B cell (primary cell): ENCODE measurements around the gene PARP12. TPM values are rescaled to one million over a fixed set of nuclear protein-coding genes. Genes with fewer than 3 reads are reported as not detected.

Experiments used
- ATAC-seq: fragments of 200-7000 bp; cut with Tn5 transposase; one replicate; pipeline ENCODE4 v1.10.0; 2021; ENCODE audit warnings: low read depth, mild to moderate bottlenecking, moderate number of reproducible peaks, moderate library complexity
- CTCF ChIA-PET: fragments of 350-600 bp; sonication (Branson Sonifier 250); formaldehyde crosslinking; loops from one replicate; lab custom pipeline; 2021; ENCODE audit warnings: antibody characterized with exemption, inconsistent platforms; lab: Charles Lee
- POLR2A ChIA-PET: fragments of 350-600 bp; sonication (Branson Sonifier 250); formaldehyde crosslinking; loops from one replicate; lab custom pipeline; 2021; ENCODE audit warnings: antibody characterized with exemption; lab: Charles Lee
- DNase-seq: peaks from one replicate; pipeline ENCODE4 v3.0.0; 2013
- H2AFZ ChIP-seq: 2 replicates; pipeline ENCODE4 v1.6.1; 2012; ENCODE audit warnings: mild to moderate bottlenecking, low read depth, low read length; ENCODE audit not compliant: insufficient read depth, poor library complexity, severe bottlenecking
- H3K27ac ChIP-seq, 2 donors: 1 replicate in 1 of 2; 2 replicates in 1 of 2; pipeline ENCODE4 v1.5.1; 2012 to 2013; ENCODE audit warnings: low read length in 2 of 2, mild to moderate bottlenecking in 2 of 2, moderate library complexity in 1 of 2
- H3K27me3 ChIP-seq, 4 experiments: fragments of 200-600 bp in 1 of 4; sonication (generic) in 1 of 4; replicated peaks in 1 of 4; 1 replicate in 2 of 4; 2 replicates in 2 of 4; pipeline versions ENCODE4 v1.6.1 to v1.7.0; 2013 to 2016; ENCODE audit warnings: low read length in 3 of 4, mild to moderate bottlenecking in 2 of 4, mixed read lengths in 1 of 4, moderate library complexity in 1 of 4; ENCODE audit not compliant: insufficient read depth in 4 of 4, control insufficient read depth in 3 of 4; ENCODE audit errors: control extremely low read depth in 1 of 4
- H3K36me3 ChIP-seq, 2 experiments: replicated peaks in 1 of 2; 1 replicate in 1 of 2; 2 replicates in 1 of 2; pipeline versions ENCODE4 v1.6.1 to v1.7.1; 2013; ENCODE audit warnings: low read length in 1 of 2; ENCODE audit not compliant: insufficient read depth in 2 of 2, control insufficient read depth in 1 of 2; ENCODE audit errors: control extremely low read depth in 1 of 2, extremely low read depth in 1 of 2
- H3K4me1 ChIP-seq, 2 donors: fragments of 200-600 bp in 1 of 2; sonication (generic) in 1 of 2; 1 replicate in 1 of 2; 2 replicates in 1 of 2; pipeline versions ENCODE4 v1.5.1 to v1.6.1; 2013 to 2017; ENCODE audit warnings: low read length in 2 of 2; ENCODE audit not compliant: control insufficient read depth in 2 of 2, insufficient read depth in 2 of 2
- H3K4me2 ChIP-seq: replicated peaks from 2 replicates; pipeline ENCODE3; 2012; ENCODE audit warnings: mild to moderate bottlenecking, low read depth, low read length; ENCODE audit not compliant: poor library complexity, severe bottlenecking
- H3K4me3 ChIP-seq, 5 experiments: fragments of 200-600 bp in 1 of 5; sonication (generic) in 1 of 5; 1 replicate in 3 of 5; 2 replicates in 2 of 5; pipeline versions ENCODE4 v1.5.1 to v1.7.0; 2011 to 2016; ENCODE audit warnings: low read length in 4 of 5, mild to moderate bottlenecking in 4 of 5, low read depth in 2 of 5, control low read depth in 1 of 5, moderate library complexity in 1 of 5; ENCODE audit not compliant: insufficient read depth in 1 of 5; ENCODE audit errors: control extremely low read depth in 1 of 5, extremely low read depth in 1 of 5
- H3K79me2 ChIP-seq: fragments of 200-600 bp; sonication (generic); one replicate; pipeline ENCODE4 v1.6.0; 2016; ENCODE audit warnings: low read length; ENCODE audit not compliant: control insufficient read depth, insufficient read depth
- H3K9ac ChIP-seq: fragments of 200-600 bp; sonication (generic); 2 replicates; pipeline ENCODE4 v1.6.1; 2017; ENCODE audit warnings: mild to moderate bottlenecking, low read length, moderate library complexity
- H3K9me3 ChIP-seq, 3 donors: one replicate each; pipeline versions ENCODE4 v1.6.1 to v1.7.1; 2013; ENCODE audit warnings: low read length in 2 of 3; ENCODE audit not compliant: control insufficient read depth in 2 of 3, insufficient read depth in 1 of 3; ENCODE audit errors: control extremely low read depth in 1 of 3
- H4K20me1 ChIP-seq: 2 replicates; pipeline ENCODE4 v1.6.0; 2012; ENCODE audit warnings: mild to moderate bottlenecking, low read length; ENCODE audit not compliant: insufficient read depth, control insufficient read depth, poor library complexity, severe bottlenecking
- H3K27ac Mint-ChIP-seq: one replicate; pipeline ENCODE4 v1.8.0; 2021; ENCODE audit warnings: mixed read lengths
- H3K27me3 Mint-ChIP-seq: one replicate; pipeline ENCODE4 v1.8.0; 2021; ENCODE audit warnings: mixed read lengths
- H3K4me1 Mint-ChIP-seq: one replicate; pipeline ENCODE4 v1.8.0; 2021; ENCODE audit warnings: mixed read lengths
- H3K4me3 Mint-ChIP-seq: one replicate; pipeline ENCODE4 v1.8.0; 2021; ENCODE audit warnings: mixed read lengths
- H3K9me3 Mint-ChIP-seq: one replicate; pipeline ENCODE4 v1.8.0; 2022; ENCODE audit warnings: mixed read lengths; ENCODE audit not compliant: insufficient read depth
- EZH2 ChIP-seq: IDR thresholded peaks from 2 replicates; pipeline ENCODE4 v1.6.1; 2012; ENCODE audit warnings: borderline replicate concordance, low read depth, mild to moderate bottlenecking, moderate library complexity, low read length; ENCODE audit not compliant: insufficient read depth, poor library complexity, severe bottlenecking
- WGBS: methylation state at CpG from one replicate; pipeline ENCODE4 v1.1.5; 2013; ENCODE audit warnings: missing lambda C conversion rate; ENCODE audit not compliant: insufficient coverage; 5-methylcytosine and 5-hydroxymethylcytosine counted together
- intact Hi-C: fragments of 100-400 bp; cut with micrococcal nuclease; formaldehyde crosslinking; loops from one replicate; pipeline ENCODE4 v1.10.0; 2022
- polyA plus RNA-seq: library from polyadenylated mRNA; depleted of rRNA; stranded (reverse); fragments of >200 nt; gene quantifications from 2 replicates; pipeline ENCODE4 v1.2.3, GENCODE V29; 2012
- total RNA-seq, 2 donors: library from RNA; stranded (reverse); fragments of 120-200 nt in 1 of 2; gene quantifications; 1 replicate in 1 of 2; 2 replicates in 1 of 2; pipeline versions ENCODE4 v1.2.3 to v1.2.4, GENCODE V29; 2013 to 2022
- TF ChIP-seq, protein P1 (sequence below): fragments of 200-600 bp; IDR thresholded peaks from one replicate; pipeline ENCODE4 v1.8.0; 2022; ENCODE audit warnings: antibody characterized with exemption, mild to moderate bottlenecking

The PARP12 gene
- total and polyA plus RNA-seq, 2 donors (not counting 1 experiment from before 2014, with no cell fraction given): 170 to 177 TPM

GRCh38 chr7:140055833-140056232, 6.9 kb downstream of the PARP12 start:
- no peak overlapping the region for H2AFZ ChIP-seq
- H3K4me1 ChIP-seq: peaks cover 39 to 40% of the 10 kb centered on the region in 2 donors
- intact Hi-C loops: no loop called here
- no peak for DNase-seq
- H3K4me2 ChIP-seq: no peak overlapping the region
- peak overlapping the region in 1 of 2 donors; percentile 81 for H3K27ac ChIP-seq
- no peaks in the 10 kb centered on the region for H3K9me3 ChIP-seq
- WGBS: 100% methylated on average over 2 of the region's 2 CpGs
- H3K36me3 ChIP-seq: peaks cover 0 to 34% of the 10 kb centered on the region in 2 experiments
- Mint-ChIP-seq H3K27ac (no peak overlapping the region), H3K4me1 (peaks cover 77% of the 10 kb centered on the region), H3K9me3 (no peaks in the 10 kb centered on the region), H3K4me3 (no peak overlapping the region), H3K27me3 (no peaks in the 10 kb centered on the region)
- POLR2A ChIA-PET: interaction anchor here (0.5 kb wide), 1 partner anchor 165 kb away, joined by 4 read pairs; no protein-coding TSS in a partner anchor
- TF ChIP-seq EZH2: no peak
- TF ChIP-seq, protein P1, sequence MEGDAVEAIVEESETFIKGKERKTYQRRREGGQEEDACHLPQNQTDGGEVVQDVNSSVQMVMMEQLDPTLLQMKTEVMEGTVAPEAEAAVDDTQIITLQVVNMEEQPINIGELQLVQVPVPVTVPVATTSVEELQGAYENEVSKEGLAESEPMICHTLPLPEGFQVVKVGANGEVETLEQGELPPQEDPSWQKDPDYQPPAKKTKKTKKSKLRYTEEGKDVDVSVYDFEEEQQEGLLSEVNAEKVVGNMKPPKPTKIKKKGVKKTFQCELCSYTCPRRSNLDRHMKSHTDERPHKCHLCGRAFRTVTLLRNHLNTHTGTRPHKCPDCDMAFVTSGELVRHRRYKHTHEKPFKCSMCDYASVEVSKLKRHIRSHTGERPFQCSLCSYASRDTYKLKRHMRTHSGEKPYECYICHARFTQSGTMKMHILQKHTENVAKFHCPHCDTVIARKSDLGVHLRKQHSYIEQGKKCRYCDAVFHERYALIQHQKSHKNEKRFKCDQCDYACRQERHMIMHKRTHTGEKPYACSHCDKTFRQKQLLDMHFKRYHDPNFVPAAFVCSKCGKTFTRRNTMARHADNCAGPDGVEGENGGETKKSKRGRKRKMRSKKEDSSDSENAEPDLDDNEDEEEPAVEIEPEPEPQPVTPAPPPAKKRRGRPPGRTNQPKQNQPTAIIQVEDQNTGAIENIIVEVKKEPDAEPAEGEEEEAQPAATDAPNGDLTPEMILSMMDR: no peak
- H3K9ac ChIP-seq: no peak overlapping the region
- peaks cover 44% of the 10 kb centered on the region for H4K20me1 ChIP-seq
- H3K27me3 ChIP-seq: no peaks in the 10 kb centered on the region
- no peak for ATAC-seq
- H3K79me2 ChIP-seq: peaks cover 71% of the 10 kb centered on the region
- no peak overlapping the region for H3K4me3 ChIP-seq
- CTCF ChIA-PET: no interaction called here

DNA sequence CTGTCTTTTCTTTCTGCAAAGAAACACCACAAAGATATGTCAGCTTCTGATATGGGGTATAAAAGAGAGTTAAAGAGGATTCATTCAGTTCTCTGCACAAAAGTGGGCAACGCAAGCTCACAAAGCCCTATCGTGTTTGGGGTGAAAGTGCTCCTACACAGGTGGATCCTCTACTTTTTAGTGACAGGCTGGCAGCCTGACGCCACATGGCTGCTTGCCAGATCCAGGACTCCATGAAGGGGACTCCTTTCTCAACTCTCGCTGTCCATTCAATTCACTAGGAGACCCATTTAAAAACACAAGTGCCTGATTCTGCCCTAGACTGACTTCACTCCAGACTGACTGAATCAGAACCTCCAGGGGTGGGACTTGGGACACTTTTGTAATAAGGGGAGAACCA, 8.0 kb downstream of the PARP12 start:
- peaks cover 0 to 40% of the 10 kb centered on the region in 2 experiments for H3K36me3 ChIP-seq
- H4K20me1 ChIP-seq: peaks cover 41% of the 10 kb centered on the region
- Mint-ChIP-seq H3K4me3 (no peak overlapping the region), H3K27ac (peak overlapping the region; percentile 86), H3K9me3 (no peaks in the 10 kb centered on the region), H3K27me3 (no peaks in the 10 kb centered on the region), H3K4me1 (peaks cover 66% of the 10 kb centered on the region)
- TF ChIP-seq EZH2: no peak
- TF ChIP-seq, protein P1: no peak
- no peak overlapping the region for H3K4me3 ChIP-seq
- peaks cover 29 to 30% of the 10 kb centered on the region in 2 donors for H3K4me1 ChIP-seq
- H3K27me3 ChIP-seq: no peaks in the 10 kb centered on the region
- no peak overlapping the region for H3K9ac ChIP-seq
- ChIA-PET CTCF (interaction anchor here (0.5 to 0.7 kb wide), 2 partner anchors 288 to 355 kb away, joined by 3 to 6 read pairs; no protein-coding TSS in a partner anchor), POLR2A (no interaction called here)
- H3K9me3 ChIP-seq: no peaks in the 10 kb centered on the region
- H3K4me2 ChIP-seq: peak overlapping the region; percentile 49
- peaks cover 68% of the 10 kb centered on the region for H3K79me2 ChIP-seq
- no peak overlapping the region for H2AFZ ChIP-seq
- 100% methylated on average over 3 of the region's 4 CpGs for WGBS
- H3K27ac ChIP-seq: peak overlapping the region; percentile 57 to 81
- intact Hi-C loops: loop anchor here (1.0 kb wide), 1 partner anchor 250 kb away; no protein-coding TSS in a partner anchor
- ATAC-seq (no peak), DNase-seq (no peak)
